Midbrain (tissue), 1 donor: ENCODE data around the gene ALDH1B1.
A peak's percentile ranks its signal among the peaks of the same experiment; 100 is the strongest.

Experiments used
- DNase-seq: peaks from one replicate; lab custom pipeline; 2025; lab: John Stamatoyannopoulos, UW

The ALDH1B1 gene

DNA sequence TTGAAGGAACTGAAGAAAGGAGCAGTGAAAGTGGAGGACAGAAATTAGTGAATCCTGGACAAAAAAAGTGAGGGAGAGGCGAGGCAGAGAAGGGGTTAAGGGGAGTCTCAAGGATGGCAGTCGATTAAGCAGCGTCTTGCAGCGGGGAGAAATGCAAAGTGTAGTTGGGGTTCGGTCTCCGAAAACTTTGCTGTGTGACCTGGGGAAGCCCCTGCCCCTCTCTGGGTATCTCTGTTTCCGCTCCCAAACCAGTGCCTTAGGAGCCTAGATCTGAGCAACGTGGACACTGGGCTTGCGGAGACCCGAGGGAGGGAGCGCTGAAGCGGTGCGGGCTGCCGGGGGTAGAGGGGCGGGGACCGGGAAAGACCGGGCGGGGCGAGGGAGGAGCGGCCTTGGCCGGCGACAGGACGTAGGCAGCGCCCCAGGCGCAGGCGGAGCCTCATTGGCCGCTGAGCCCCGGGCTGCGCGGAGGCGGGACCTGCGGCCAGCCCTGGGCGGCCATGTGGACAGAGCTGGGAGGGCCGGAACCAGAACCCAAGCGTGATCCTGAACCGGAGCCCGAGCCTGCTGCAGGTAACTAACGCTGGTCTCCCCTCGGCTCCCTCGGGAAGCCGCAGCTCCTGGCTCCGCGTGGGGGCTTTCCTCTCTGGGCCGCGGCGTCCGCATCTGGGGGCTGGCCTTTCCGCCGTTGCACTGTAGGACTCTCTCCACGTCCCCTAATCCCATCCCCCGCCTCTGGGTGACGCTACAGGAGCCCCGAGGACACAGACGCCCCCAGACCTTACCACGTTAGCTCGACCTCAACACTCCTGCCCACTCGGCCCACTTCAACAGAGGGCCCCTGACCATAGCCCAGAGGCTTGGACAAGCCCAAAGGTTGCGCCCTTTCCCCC is at the start of gene ALDH1B1:
TSS of gene ALDH1B1 (plus strand) at position 468 of the 893 bp plus-strand sequence. CDS start 3,047 bp downstream, outside the sequence.
- DNase-seq = peak; percentile 81

DNA sequence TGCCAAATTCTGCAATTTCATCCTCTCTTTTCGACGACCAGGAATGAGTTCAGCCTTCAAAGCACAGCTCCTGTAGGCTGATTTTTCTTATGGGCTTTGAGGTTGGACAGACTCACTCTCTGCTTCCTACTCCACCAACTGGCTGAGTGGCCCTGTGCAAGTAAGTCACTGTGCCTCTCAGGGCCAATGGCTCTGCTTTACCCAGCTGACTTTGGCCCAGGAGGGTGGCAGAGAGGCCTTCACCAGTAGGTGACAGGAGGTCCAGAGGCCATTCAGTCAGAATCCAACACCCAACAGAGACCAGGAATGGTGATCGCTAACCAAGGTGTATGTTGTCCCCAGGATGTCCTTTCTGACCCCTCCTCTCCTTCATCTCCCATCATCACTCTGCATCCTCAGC is 49.5 kb upstream of the ALDH1B1 start:
- no peak for DNase-seq

DNA sequence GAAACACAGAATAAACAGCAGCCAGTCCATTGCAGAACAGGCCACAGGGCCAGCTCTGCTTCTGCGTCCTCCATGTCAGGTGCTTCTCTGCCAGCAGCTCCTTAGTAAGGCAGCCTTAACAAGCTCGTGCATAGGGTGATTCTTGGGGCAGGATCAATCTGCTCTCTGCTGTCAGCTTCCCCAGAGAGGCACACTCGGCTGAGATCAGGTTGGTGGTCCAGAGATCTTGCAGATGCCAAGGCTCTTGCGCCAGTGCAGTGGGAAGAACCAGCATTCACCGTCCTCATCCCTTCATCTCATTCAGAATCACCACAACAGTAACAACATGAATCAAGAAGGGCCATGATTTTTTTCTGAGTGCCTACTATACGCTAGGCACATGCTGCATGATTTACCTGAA is 49.0 kb upstream of the ALDH1B1 start:
- DNase-seq = no peak

DNA sequence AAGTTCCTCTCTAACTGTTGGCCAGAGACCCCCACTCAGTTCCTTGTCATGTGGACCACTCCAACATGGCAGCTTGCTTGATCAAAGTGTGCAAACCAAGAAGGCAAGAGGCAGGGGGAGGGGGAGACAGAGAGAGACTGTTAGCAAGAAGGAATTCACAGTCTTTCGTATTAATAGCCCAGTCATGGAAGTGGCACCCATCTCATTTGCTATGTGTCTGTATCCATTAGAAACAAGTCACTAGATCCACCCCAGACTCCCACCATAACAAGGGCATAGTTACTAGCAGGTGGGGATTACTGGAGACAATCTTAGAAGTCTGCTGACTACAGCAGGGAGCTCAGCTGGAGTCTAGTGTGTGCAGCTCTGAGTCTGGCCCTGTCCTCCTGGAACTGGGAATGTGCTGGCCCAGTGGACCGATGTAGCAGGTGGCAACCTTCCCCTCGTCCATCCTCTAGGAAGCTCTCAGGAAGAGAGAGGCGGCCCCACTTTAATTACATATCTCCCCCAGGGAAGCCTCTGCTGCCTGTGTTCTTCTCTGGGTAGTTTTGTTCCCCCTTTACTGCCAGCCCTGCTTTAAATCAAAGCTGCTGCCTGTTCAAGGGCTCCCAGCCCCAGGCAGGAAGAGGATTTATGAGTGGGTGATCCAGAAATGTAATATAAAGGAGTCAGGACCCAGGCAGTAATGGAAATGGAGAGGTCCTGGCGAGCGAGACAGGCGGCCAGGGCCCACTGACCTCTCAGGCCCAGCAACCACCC is 47.8 kb upstream of the ALDH1B1 start:
- DNase-seq = no peak

DNA sequence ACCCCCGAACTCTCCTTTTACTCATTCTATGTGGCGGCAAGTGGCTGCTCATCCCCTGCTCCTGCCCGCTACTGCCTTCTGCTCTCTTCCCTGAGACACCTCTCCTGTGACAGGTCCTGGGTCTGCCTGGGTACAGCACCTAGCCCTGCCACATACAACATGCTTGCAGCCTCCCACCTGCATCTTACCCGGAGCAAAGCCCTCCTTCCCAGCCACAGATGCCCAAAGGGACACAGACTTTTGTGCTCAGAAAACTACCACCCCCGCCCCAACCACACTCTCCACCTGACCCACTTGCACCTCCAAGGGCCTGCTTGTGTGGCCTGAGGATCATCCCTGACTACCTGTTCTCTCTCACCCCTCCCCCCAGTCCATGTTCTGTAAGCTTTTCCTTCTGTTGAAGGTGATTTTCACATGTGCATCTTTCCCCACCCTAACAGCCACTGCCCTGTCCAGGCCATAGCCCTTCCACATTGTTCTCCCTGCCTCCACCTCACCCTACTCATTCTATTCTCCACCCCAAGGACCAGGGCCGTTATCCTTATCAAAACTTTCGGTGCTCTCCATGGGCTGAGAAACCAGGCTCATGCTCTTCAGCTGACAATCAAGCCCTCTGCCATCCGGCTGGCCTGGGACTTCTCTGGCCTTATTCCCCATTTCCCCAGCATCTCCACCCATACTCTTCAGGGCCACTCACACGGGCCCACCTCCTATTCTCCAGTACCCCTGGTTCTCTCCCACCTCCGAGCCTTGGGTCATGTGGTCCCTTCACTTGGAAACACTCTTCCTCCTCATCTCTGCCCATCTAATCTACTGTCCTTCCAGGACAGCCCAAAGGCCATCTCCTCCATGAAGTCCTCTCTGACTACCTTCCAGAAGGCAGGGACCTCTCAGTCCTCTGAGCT is 46.4 kb upstream of the ALDH1B1 start:
- DNase-seq = no peak

DNA sequence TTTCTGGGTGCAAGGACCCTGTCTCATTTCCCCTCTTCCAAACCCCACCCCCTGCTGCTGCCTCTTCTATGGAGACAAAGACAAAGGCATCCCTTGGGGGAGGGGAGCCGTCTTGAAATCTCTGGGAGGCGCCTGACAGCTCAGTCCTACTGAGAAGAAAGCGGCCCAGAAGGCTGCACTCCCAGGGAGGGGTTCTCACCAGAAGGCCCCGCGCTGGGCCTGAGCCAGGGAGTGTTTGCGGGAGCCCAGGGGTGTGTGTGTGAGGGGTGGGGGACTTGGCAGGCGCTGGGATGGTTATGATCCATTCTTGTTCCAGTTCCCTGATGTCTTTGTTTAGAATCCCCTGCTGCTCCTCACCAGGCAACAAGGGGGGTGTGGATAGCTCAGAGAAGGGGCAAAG is 45.7 kb upstream of the ALDH1B1 start:
- DNase-seq = no peak

DNA sequence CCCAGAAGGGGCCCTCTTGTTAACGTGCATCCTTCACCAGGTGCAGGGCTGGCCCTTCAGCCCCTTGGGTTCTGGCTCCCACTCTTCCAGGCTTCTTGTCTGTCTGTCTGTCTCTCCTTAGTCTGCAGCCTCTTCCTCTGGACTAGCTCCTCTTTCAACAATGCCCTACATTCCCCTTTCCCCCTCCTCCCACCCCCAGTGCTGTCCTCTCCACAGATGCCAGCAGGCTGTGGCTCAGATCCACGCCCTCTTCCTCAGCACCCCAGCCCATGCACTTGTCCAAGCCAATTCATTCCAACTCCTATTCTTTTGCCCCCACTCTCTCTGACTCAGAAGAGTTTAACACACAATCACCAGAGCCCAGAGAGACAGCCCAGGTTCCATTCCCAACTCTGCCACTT is 45.2 kb upstream of the ALDH1B1 start:
- DNase-seq = no peak

DNA sequence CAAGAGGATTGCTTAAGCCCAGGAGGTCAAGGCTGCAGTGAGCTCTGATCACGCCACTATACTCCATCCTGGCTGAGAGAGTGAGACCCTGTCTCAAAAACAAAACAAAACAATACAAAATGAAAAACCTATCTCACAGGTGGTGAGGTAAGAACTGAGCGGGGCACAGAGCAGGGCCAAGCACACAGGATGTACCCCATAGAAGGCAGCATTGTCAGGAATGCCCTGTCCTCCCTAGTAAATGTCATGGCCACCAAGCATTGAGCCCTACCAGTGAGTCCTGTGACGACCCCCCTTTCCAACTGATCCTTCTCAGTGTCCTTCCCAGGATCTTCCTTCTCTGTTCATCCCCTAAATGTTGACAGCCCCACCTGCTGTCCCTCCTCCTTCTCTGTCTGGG is 44.6 kb upstream of the ALDH1B1 start:
- no peak for DNase-seq

DNA sequence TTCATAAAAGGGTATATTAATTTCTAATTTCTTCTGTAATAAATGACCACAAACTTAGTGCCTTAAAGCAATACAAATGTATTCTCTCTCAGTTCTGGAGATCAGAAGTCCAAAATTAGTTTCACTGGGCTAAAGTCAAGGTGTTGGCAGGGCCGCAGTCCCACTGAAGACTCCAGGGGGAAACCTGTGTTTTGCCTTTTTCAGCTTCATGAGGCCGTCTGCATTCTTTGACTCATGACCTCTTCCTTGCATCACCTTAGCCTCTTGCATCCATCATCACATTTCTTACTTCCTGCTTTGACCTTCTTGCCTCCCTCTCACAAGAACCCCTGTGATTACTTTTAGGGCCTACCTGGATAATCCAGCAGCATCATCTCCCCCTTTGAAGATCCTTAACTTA is 42.0 kb upstream of the ALDH1B1 start:
- no peak for DNase-seq

DNA sequence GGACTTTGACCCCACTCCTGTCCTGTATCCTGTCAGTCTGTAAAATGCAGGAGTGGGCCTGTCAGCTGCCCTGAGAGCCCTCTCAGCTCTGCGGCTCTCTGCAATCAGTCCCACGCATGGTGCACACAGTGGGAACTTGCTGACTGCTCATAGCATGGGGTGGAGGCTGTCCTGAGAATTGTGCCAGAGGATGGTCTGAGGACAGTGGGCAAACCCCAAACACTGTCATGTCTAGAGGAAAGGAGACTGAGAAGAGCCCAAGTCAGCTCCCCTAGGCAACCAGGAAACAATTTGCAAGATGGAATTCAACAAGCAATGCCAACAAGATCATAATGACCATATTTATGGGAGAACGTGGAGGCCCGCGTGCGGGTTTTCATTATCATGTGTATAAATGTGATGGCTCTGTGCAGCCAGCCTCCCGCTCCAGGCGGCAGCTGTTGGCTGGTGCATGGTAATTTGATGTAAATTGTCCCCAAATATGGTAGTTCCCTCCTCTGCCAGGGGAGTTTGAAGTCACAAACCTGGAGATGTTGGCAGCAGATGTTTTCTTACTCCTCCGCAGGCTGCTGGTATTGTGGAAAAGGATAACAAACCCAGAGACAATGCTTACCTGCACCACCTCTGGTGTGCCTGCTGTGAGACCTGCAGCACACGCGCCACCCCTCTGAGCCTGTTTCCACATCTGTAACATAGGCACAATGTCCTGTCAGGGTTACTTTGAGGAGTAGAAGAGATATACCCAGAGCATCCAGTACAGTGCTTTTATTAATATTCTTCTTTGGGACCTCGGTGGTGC is 39.8 kb upstream of the ALDH1B1 start:
- no peak for DNase-seq

DNA sequence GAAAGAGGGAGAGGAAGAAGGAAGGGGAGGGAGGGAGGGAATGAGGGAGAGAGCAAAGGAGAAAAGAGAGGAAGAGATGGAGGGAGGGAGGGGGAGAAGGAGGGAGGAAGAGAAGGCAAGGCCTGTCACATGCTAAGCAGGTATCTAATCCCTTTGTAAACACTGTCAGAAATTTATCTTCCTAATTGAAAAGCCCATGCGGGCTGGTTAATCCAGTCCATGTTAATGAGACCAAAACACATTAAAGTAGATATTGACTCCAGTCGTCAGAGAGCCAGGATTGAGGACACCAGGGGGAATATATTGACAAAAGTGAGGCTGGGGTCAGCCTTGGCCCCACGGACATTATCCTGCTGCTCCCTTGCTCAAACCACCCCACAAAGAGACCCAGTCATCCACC is 37.4 kb upstream of the ALDH1B1 start:
- DNase-seq = no peak

DNA sequence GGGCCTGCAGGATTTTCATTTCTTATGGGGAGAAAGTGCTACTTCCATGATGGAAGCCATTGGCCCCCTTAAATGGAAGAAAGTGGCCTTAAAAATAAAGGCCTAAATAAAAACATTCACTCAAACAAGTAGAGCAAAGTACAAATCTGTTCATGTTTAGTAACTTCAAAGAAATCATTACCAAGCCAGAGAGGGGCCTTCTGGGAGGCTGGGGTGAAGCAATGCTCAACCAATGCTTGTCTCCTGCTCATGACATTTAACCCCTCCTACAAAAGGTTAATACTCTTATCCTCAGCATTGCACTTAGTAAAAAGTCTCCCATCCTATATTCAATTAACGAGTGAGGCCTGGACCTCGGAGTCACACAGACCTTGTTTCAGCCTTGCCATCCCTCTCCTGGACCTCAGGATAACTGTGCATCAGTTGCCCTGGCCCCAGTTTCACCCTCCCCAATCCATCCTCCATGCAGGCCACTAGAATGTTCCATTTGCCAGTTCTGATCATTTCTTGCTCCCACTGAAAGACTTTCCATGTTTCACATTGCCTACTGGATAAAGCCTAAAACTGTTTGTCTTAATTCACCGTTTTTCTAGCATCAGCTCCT is 36.9 kb upstream of the ALDH1B1 start:
- DNase-seq = no peak

DNA sequence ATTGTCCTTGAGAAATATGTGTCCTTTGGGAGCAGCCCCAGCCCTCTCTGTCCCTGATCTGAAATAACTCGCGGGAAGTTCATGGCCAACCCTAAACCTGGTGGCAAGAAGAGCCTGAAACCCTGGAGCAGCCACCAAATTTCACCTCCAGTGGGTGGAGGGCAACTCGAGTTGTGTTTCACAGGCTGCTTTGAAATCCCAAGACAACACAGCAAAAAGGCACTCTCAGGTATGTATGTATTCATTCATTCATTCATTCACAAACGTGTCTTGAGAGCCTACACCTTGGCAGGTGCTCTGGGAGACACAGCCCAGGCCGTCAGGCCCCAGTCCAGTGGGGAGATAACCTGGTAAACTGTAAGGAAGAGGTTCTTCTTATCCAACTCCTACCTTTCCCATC is 35.7 kb upstream of the ALDH1B1 start:
- no peak for DNase-seq

DNA sequence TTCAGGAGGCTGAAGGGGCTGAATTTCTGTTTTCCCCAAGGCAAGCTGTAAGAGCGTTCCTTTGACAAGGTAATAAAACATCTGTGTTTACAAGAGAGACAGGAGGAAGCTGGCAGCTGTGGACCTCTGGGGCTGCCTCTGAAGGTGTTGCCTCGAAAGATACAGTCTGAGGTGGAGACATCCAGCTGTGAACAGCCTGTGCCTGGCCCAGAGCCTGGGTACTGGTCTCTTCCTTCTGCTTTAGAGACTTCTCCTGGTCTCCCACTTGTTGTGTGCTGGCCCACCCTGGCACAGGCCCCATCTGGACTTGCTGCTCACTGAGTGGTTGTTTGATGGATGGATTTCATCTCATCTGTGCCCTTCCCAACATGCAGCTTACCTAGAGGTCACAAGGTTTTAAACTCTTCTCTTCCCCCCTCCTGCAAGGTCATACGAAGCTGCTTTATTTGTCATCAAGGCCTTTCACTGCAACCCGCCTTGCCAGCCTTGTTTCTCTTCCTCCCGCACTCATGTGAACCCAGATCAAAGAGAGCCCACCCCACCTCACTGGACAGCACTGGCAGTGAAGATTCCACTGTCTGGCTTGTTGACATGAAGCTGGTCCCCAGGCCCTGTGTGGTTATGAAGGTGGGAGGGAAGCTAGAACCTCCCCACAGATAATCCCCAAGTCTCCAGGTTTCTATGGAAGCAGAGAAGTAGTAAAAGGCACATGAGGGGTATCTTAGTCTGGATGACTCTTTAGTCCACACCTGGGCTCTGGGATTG is 35.0 kb upstream of the ALDH1B1 start:
- DNase-seq = no peak

DNA sequence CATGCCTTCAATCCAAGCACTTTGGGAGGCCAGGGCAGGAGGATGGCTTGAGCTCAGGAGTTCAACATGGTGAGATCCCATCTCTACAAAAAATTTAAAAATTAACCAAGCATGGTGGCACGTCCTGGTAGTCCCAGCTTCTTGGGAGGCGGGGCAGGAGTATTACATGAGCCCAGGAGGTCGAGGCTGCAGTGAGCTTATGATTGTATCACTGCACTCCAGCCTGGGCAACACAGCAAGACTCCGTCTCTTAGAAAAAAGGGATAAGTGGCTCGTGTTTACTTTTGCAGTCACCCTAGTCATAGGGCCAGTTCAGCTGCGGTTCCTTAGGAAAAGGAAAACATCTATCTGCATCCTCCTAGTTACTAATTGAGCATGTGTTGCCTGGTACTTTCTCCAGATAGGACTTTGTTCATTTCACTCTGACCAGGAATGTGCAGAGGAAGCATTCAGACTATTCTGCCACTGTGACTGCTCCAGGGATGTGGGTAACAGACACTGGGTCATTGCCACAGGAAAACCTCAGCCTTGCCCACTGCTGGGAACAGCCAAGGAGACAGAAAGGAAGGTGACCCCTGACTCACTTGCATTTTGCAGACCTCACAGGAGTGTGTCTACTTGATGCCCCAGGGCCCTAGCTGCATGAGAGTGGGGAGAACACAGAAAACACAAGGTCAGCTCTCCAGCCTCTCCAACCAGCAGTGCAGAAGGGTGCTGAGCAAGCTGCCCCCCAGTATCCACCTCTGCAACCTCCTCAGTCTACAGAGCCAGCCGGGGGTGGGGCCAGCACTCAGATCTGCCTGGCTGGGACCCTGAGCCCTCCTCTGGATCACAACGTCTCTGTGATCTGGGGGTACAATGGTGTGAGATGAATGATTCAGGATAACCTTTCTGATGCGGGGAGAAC is 33.9 kb upstream of the ALDH1B1 start:
- no peak for DNase-seq

DNA sequence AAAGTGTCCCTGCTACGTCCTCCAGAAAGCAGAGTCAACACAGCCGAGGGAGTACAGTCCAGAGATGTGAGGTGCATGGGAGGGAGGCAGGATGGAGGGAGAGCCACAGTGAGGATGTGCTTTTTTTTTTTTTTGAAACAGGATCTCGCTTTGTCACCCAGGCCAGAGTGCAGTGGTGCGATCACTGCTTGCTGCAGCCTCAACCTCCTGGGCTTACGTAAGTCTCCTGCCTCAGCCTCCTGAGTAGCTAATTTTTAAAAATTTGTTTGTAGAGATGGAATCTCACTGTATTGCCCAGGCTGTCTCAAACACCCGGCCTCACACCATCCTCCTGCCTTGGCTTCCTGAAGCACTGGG is 33.2 kb upstream of the ALDH1B1 start:
- no peak for DNase-seq

DNA sequence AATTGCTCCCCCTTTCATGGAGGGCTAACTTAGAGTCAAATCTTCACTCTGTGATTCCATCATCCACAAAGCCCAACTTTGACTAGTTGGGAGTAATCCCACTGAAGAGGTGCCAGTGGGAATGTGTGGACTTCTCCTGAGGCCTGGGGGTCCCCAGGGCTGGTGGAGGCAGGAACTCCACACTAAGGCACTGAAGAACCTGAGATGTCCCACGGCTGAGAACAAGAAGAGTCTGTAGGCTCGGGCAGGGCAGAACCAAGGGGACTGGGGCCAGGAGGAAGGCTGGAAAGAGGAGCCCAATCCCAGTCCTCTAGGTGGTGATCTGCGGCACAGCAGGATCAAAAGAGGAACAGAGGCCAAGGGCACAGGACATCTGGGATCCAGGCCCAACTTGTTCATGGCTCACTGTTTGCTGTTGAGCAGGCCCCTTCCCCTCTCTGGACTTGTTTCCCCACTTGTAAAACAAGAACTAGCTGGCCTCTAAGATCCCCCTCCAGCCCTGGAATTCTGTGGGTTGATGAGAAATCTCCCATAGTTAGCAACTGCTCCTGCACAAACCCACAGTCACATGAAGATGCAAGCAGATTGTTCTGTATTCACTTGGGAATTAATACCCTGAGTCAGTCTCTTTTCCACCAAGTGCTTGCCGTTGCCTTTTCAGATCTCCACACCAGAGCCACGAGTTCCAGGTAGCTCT is 32.7 kb upstream of the ALDH1B1 start:
- no peak for DNase-seq

DNA sequence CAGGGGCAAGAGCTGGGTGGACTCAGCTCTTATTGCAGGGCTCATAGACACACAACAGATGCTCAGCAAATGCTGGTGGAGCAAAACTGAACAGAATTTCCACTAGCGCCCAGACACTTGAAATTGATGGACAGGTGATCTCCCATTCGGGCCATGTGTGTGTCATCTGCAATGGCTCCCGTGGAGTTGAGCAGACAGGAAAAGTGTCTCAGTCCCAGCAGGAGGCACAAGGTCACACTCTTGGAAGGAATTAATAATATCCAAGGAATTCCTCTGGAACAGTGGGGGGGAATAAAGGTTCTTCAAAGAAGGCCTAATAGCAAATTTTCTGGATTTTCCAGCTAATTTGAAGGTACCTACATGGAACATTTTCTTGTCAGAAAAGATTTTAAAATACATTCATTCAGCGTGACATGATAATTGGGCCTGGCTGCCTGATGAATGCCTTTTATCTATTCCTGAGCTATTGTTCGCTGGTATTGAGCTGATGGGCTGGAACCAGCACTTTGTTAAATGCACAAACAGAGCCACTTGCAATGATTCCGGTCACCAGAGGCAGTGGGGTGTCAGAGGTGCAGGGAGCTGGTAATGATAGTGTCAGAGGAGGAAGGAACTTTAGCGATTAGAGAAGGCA is 31.5 kb upstream of the ALDH1B1 start:
- no peak for DNase-seq
